ENCODE data around the gene FANCG.
A peak's percentile ranks its signal among the peaks of the same experiment; 100 is the strongest.

The FANCG gene

GRCh38 chr9:35110327-35110761, 30.6 kb upstream of the FANCG start:
- H3K27ac ChIP-seq (ENCODE audit: low read depth, low read length) = no peak overlapping the region
- H3K4me1 ChIP-seq (ENCODE audit: control insufficient read depth, insufficient read depth, low read length) = peaks cover 24% of the 10 kb centered on the region
- H3K36me3 ChIP-seq (ENCODE audit: control insufficient read depth, insufficient read depth, low read length) = peaks cover 21% of the 10 kb centered on the region
- H3K27me3 ChIP-seq (ENCODE audit: control insufficient read depth, insufficient read depth, low read length) = no peaks in the 10 kb centered on the region
- no peak overlapping the region for H3K9ac ChIP-seq (ENCODE audit: low read depth, low read length)
- H3K9me3 ChIP-seq (ENCODE audit: control insufficient read depth, insufficient read depth, low read length) = no peaks in the 10 kb centered on the region
- H3K4me3 ChIP-seq (ENCODE audit: low read depth, low read length) = peak overlapping the region; percentile 79

- no peak overlapping the region for H3K27ac ChIP-seq (ENCODE audit: low read depth, low read length)
- no peak overlapping the region for H3K4me3 ChIP-seq (ENCODE audit: low read depth, low read length)
Measured at GRCh38 chr9:35108946-35109575, 29.3 kb upstream of the FANCG start.

GRCh38 chr9:35108461-35108860, 28.7 kb upstream of the FANCG start:
- no peak overlapping the region for H3K9ac ChIP-seq (ENCODE audit: low read depth, low read length)
- H3K4me3 ChIP-seq (ENCODE audit: low read depth, low read length) = no peak overlapping the region
- H3K36me3 ChIP-seq (ENCODE audit: control insufficient read depth, insufficient read depth, low read length) = peaks cover 29% of the 10 kb centered on the region
- H3K9me3 ChIP-seq (ENCODE audit: control insufficient read depth, insufficient read depth, low read length) = no peaks in the 10 kb centered on the region
- no peaks in the 10 kb centered on the region for H3K27me3 ChIP-seq (ENCODE audit: control insufficient read depth, insufficient read depth, low read length)
- H3K27ac ChIP-seq (ENCODE audit: low read depth, low read length) = no peak overlapping the region
- peaks cover 14% of the 10 kb centered on the region for H3K4me1 ChIP-seq (ENCODE audit: control insufficient read depth, insufficient read depth, low read length)

More at GRCh38 chr9:35108946-35109575, 29.3 kb upstream of the FANCG start:
- Histone ChIP-seq H3K9me3 (ENCODE audit: control insufficient read depth, insufficient read depth, low read length) (no peaks in the 10 kb centered on the region), H3K9ac (ENCODE audit: low read depth, low read length) (no peak overlapping the region), H3K36me3 (ENCODE audit: control insufficient read depth, insufficient read depth, low read length) (peaks cover 29% of the 10 kb centered on the region), H3K4me1 (ENCODE audit: control insufficient read depth, insufficient read depth, low read length) (peaks cover 13% of the 10 kb centered on the region), H3K27me3 (ENCODE audit: control insufficient read depth, insufficient read depth, low read length) (no peaks in the 10 kb centered on the region)

GRCh38 chr9:35107297-35108290, 27.9 kb upstream of the FANCG start:
- Histone ChIP-seq H3K4me3 (ENCODE audit: low read depth, low read length) (no peak overlapping the region), H3K27me3 (ENCODE audit: control insufficient read depth, insufficient read depth, low read length) (no peaks in the 10 kb centered on the region), H3K9ac (ENCODE audit: low read depth, low read length) (no peak overlapping the region), H3K9me3 (ENCODE audit: control insufficient read depth, insufficient read depth, low read length) (no peaks in the 10 kb centered on the region), H3K36me3 (ENCODE audit: control insufficient read depth, insufficient read depth, low read length) (peaks cover 29% of the 10 kb centered on the region), H3K27ac (ENCODE audit: low read depth, low read length) (no peak overlapping the region), H3K4me1 (ENCODE audit: control insufficient read depth, insufficient read depth, low read length) (peaks cover 14% of the 10 kb centered on the region)

GRCh38 chr9:35106343-35106730, 26.6 kb upstream of the FANCG start:
- peaks cover 36% of the 10 kb centered on the region for H3K36me3 ChIP-seq (ENCODE audit: control insufficient read depth, insufficient read depth, low read length)
- no peaks in the 10 kb centered on the region for H3K9me3 ChIP-seq (ENCODE audit: control insufficient read depth, insufficient read depth, low read length)
- peaks cover 17% of the 10 kb centered on the region for H3K4me1 ChIP-seq (ENCODE audit: control insufficient read depth, insufficient read depth, low read length)
- H3K27me3 ChIP-seq (ENCODE audit: control insufficient read depth, insufficient read depth, low read length) = no peaks in the 10 kb centered on the region
- no peak overlapping the region for H3K9ac ChIP-seq (ENCODE audit: low read depth, low read length)
- no peak overlapping the region for H3K27ac ChIP-seq (ENCODE audit: low read depth, low read length)
- no peak overlapping the region for H3K4me3 ChIP-seq (ENCODE audit: low read depth, low read length)

- no peak overlapping the region for H3K4me3 ChIP-seq (ENCODE audit: low read depth, low read length)
- H3K9ac ChIP-seq (ENCODE audit: low read depth, low read length) = no peak overlapping the region
- peaks cover 42% of the 10 kb centered on the region for H3K36me3 ChIP-seq (ENCODE audit: control insufficient read depth, insufficient read depth, low read length)
- no peaks in the 10 kb centered on the region for H3K27me3 ChIP-seq (ENCODE audit: control insufficient read depth, insufficient read depth, low read length)
- H3K27ac ChIP-seq (ENCODE audit: low read depth, low read length) = no peak overlapping the region
- H3K9me3 ChIP-seq (ENCODE audit: control insufficient read depth, insufficient read depth, low read length) = no peaks in the 10 kb centered on the region
- H3K4me1 ChIP-seq (ENCODE audit: control insufficient read depth, insufficient read depth, low read length) = peaks cover 15% of the 10 kb centered on the region
Measured at GRCh38 chr9:35105571-35106342, 26.0 kb upstream of the FANCG start.

- no peaks in the 10 kb centered on the region for H3K9me3 ChIP-seq (ENCODE audit: control insufficient read depth, insufficient read depth, low read length)
- H3K4me1 ChIP-seq (ENCODE audit: control insufficient read depth, insufficient read depth, low read length) = peaks cover 13% of the 10 kb centered on the region
- no peaks in the 10 kb centered on the region for H3K27me3 ChIP-seq (ENCODE audit: control insufficient read depth, insufficient read depth, low read length)
- peaks cover 49% of the 10 kb centered on the region for H3K36me3 ChIP-seq (ENCODE audit: control insufficient read depth, insufficient read depth, low read length)
- H3K4me3 ChIP-seq (ENCODE audit: low read depth, low read length) = no peak overlapping the region
- no peak overlapping the region for H3K9ac ChIP-seq (ENCODE audit: low read depth, low read length)
- no peak overlapping the region for H3K27ac ChIP-seq (ENCODE audit: low read depth, low read length)
Measured at GRCh38 chr9:35105126-35105525, 25.4 kb upstream of the FANCG start.

- peaks cover 54% of the 10 kb centered on the region for H3K36me3 ChIP-seq (ENCODE audit: control insufficient read depth, insufficient read depth, low read length)
- H3K9ac ChIP-seq (ENCODE audit: low read depth, low read length) = no peak overlapping the region
- H3K27me3 ChIP-seq (ENCODE audit: control insufficient read depth, insufficient read depth, low read length) = no peaks in the 10 kb centered on the region
- H3K27ac ChIP-seq (ENCODE audit: low read depth, low read length) = peak overlapping the region; percentile 99
- no peak overlapping the region for H3K4me3 ChIP-seq (ENCODE audit: low read depth, low read length)
- peaks cover 13% of the 10 kb centered on the region for H3K4me1 ChIP-seq (ENCODE audit: control insufficient read depth, insufficient read depth, low read length)
- no peaks in the 10 kb centered on the region for H3K9me3 ChIP-seq (ENCODE audit: control insufficient read depth, insufficient read depth, low read length)
Measured at GRCh38 chr9:35104586-35104985, 24.8 kb upstream of the FANCG start.

- peak overlapping the region; percentile 99 for H3K27ac ChIP-seq (ENCODE audit: low read depth, low read length)
- peak overlapping the region; percentile 91 for H3K4me3 ChIP-seq (ENCODE audit: low read depth, low read length)
- no peaks in the 10 kb centered on the region for H3K27me3 ChIP-seq (ENCODE audit: control insufficient read depth, insufficient read depth, low read length)
- peaks cover 59% of the 10 kb centered on the region for H3K36me3 ChIP-seq (ENCODE audit: control insufficient read depth, insufficient read depth, low read length)
- H3K4me1 ChIP-seq (ENCODE audit: control insufficient read depth, insufficient read depth, low read length) = peaks cover 13% of the 10 kb centered on the region
- peak overlapping the region; percentile 60 for H3K9ac ChIP-seq (ENCODE audit: low read depth, low read length)
- no peaks in the 10 kb centered on the region for H3K9me3 ChIP-seq (ENCODE audit: control insufficient read depth, insufficient read depth, low read length)
Measured at GRCh38 chr9:35103660-35104191, 24.0 kb upstream of the FANCG start.

GRCh38 chr9:35102769-35103659, 23.3 kb upstream of the FANCG start, which contains the start of gene STOML2:
Gene STOML2, minus strand, starts transcription at chr9:35103131. Its CDS starts 37 bp downstream, at chr9:35103094.
- Histone ChIP-seq H3K9ac (ENCODE audit: low read depth, low read length) (peak within 1 kb of the TSS; percentile 87), H3K27me3 (ENCODE audit: control insufficient read depth, insufficient read depth, low read length) (no peaks in the 10 kb centered on the region), H3K9me3 (ENCODE audit: control insufficient read depth, insufficient read depth, low read length) (no peaks in the 10 kb centered on the region), H3K27ac (ENCODE audit: low read depth, low read length) (peak within 1 kb of the TSS; percentile 99), H3K36me3 (ENCODE audit: control insufficient read depth, insufficient read depth, low read length) (peaks cover 58% of the 10 kb centered on the region), H3K4me3 (ENCODE audit: low read depth, low read length) (peak within 1 kb of the TSS; percentile 91), H3K4me1 (ENCODE audit: control insufficient read depth, insufficient read depth, low read length) (peaks cover 13% of the 10 kb centered on the region)
